Measurements from ENCODE around the gene CLTCL1.
"Not testable (repeated sequence)": the region's sequence is repeated elsewhere in the genome, so short reads cannot be mapped to it uniquely, and the experiment has no call there.

Gene CLTCL1

DNA sequence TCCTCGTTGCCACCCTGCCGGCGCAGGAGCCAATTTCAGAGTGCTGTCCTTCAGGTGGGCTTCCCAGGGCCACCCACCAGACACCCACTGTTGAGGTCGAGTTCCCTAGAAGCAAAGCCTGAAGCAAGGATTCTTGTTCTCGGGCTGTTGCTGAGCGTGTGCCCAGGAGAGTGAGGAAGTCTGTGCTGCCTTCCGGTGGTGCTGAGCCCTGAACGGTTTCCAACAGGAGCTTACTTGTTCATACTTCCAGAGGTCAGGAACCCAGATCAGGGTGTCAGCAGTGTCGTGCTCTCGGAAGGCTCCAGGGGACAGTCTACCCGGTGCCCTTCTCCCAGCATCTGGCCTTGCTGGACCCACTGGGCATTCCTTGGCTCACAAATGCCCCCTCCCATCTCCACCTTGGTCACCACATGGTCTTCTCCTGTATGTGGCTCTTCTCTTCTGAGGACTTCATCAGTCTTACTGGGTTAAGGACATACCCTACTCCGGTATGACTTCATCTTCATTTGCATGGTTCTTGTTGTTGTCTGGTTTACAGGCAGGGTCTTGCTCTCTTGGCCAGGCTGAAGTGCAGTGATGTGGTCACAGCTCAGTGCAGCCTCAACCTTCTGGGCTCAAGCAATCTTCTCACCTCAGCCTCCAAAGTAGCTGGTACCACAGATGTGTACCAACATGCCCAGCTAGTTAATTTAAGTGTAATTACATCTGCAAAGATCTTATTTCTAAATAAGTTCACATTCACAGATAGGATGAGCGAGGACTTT lies 124.2 kb downstream of the CLTCL1 start:
- FAIRE-seq (no peak), DNase-seq (ENCODE audit: extremely low spot score, insufficient read length, low read depth) (no peak)

- DNase-seq (ENCODE audit: extremely low spot score, insufficient read length, low read depth) (no peak), FAIRE-seq (no peak)
These were observed 125.1 kb downstream of the CLTCL1 start for GRCh38 chr22:19166421-19166820.

DNA sequence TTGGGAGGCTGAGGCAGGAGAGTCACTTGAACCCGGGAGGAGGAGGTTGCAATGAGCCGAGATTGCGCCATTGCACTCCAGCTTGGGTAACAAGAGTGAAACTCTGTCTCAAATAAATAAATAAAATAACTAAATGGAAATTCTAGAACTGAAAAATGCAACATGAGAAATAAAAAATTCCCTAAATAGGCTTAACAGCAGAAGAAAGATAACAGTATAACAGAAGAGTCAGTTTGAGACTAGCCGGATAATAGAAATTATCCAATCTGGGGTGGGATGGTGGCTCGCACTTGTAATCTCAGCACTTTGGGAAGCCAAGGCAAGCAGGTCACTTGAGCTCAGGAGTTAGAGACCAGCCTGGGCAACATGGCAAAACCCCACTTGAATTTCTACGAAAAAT lies 127.1 kb downstream of the CLTCL1 start:
- FAIRE-seq (no peak), DNase-seq (ENCODE audit: extremely low spot score, insufficient read length, low read depth) (no peak)

DNA sequence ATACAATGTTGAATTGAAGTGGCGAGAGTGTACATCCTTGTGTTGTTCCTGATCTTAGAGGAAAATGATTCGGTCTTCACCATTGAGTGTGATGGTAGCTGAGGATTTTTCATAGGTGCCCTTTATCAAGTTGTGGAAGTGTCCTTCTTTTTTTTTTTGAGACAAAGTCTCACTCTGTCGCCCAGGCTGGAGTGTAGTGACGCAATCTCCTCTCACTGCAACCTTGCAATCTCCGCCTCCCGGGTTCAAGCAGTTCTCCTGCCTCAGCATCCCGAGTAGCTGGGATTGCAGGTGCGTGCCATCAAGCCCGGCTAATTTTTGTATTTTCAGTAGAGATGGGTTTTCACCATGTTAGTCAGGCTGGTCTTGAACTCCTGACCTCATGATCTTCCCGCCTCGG lies 132.9 kb downstream of the CLTCL1 start:
- FAIRE-seq; DNase-seq (ENCODE audit: extremely low spot score, insufficient read length, low read depth): not testable (repeated sequence)

- not testable (repeated sequence) for FAIRE-seq; DNase-seq (ENCODE audit: extremely low spot score, insufficient read length, low read depth)
These were observed 135.4 kb downstream of the CLTCL1 start for GRCh38 chr22:19156109-19156508.

DNA sequence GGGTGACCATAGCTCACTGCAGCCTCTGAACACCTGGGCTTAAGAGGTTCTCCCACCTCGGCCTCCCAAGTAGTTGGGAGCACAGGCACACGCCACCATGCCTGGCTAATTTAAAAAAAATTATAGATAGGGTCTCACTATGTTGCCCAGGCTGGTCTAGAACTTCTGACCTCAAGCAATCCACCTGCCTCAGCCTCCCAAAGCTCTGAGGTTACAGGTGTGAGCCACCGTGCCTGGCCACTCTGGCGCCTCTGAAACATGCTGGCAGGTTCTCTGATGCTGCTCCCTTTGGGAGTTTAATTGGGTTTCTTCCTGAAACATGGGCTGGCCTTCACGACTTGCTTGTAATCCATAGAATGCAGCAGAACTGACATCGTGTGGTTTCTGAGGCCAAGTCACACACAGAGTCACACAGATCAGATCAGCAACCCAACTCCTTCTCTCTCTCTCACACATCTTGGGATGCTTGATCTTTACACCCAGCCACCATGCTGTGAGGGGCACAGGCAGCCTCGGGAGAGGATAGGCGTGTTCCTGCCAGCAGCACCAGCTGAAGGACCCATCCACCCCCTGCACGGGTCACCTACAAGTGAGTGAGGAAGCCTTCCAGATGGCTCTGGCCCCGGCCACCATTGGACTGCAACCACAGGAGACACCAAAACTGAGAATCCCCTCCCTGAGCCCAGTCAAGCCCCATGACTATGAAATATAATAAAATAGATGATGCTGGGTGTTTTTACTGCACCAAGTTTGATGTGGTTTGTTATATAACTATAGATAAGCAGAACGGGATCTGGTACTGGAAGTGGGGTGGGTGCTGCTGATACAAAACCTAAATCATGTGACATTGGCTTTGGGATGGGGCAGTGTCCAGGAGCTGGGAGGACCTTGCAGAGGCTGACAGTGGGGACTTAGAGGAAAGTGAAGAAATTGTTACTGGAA lies 138.3 kb downstream of the CLTCL1 start:
- FAIRE-seq (no peak), DNase-seq (ENCODE audit: extremely low spot score, insufficient read length, low read depth) (no peak)

DNA sequence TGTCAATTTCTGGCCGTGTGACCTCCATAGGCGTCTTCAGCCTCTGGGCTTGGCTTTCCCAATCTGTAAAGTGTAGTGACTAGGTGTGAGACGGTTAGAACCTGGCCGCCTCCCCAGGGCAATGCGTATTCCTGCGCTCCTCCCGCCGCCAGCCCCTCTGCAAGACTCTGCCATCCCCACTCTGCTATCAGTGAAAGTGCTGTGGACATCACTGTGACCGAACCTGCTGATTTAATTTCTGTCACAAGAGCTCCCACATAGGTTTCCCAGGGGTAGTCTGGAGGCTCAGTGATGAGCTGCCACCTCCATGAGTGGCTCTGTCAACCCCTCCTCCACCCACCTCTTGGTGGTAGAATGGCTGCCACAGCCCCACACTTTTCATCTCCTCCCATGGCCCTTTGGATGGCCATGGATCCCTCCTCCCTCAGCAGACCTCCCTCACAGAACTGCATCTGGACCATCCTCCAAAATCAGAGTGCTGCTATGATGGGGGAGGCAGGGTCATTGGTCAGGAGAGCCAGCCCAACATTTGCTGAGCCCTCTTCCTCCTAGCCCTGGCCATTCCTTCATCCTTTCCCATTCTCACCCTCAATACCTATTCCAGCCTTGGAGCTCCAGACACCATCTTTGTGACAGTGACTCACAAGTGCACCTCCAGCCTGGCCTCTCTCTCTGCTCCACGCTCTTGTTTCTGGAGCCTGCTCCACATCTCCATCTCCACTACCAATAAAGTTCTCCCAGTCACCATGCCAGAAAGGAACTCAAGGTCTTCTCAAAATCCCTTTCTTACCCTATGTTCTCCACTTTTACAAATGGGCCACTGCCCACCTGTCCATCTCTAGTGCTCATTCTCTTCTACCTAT lies 140.0 kb downstream of the CLTCL1 start:
- FAIRE-seq (no peak), DNase-seq (ENCODE audit: extremely low spot score, insufficient read length, low read depth) (no peak)

DNA sequence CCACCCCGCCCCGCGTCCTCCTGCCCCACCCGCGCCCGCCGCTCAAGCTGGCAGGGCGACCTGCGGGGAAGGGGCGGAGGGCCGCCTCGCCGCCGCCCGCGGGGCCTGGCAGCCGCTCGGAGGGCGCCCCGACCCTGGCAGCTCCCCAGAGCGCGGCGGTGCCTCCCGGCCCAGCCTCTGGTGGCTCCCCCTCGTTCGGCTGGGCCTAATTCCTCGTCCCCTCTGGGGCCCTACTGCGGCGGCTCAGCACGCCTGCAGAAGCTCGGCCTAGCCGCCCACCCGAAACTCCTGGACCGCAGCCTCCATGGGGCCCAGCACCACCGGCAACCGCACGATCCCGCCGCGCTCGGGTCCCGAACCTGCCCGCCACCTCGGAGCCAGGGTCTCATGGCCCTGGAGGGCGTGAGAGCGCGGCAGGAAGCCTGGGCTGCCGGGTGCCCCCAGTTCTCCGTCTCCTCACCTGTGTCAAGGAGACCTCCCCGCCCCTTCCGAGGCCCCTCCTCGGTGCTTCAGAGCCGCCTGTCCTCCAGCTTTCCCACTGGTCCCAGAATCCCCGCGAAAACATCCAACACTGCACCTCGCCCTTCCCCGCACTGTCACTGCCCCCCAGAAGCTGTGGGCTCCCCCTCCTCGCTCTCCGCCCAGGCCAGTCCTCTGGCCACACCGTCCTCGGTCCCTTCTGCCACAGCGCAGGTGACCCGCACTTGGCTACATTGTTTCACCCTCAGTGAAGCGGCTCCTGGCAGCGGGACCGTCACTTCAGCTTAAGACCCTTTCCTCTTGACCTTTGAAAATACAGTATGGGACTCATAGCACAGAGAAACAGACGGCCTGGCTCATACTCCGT lies 140.8 kb downstream of the CLTCL1 start:
- FAIRE-seq = no peak
- DNase-seq (ENCODE audit: extremely low spot score, insufficient read length, low read depth) = no peak

GRCh38 chr22:19149991-19150390 lies 141.5 kb downstream of the CLTCL1 start, which contains the start of gene GSC2:
TSS of gene GSC2 (minus strand) at chr22:19150292. CDS start at chr22:19150283, 9 bp downstream.
- DNase-seq (ENCODE audit: extremely low spot score, insufficient read length, low read depth) = no peak

GRCh38 chr22:19149047-19149883 lies 142.3 kb downstream of the CLTCL1 start:
- no peak for FAIRE-seq

More at GRCh38 chr22:19149991-19150390, 141.5 kb downstream of the CLTCL1 start, which contains the start of gene GSC2:
- no peak for FAIRE-seq

GRCh38 chr22:19148417-19149046 lies 143.0 kb downstream of the CLTCL1 start:
- DNase-seq (ENCODE audit: extremely low spot score, insufficient read length, low read depth) (no peak), FAIRE-seq (no peak)

More at GRCh38 chr22:19149047-19149883, 142.3 kb downstream of the CLTCL1 start:
- DNase-seq (ENCODE audit: extremely low spot score, insufficient read length, low read depth) = no peak

- DNase-seq (ENCODE audit: extremely low spot score, insufficient read length, low read depth) (no peak), FAIRE-seq (no peak)
These were observed 144.2 kb downstream of the CLTCL1 start for GRCh38 chr22:19147195-19147780.

GRCh38 chr22:19146215-19146968 lies 145.1 kb downstream of the CLTCL1 start:
- FAIRE-seq = no peak
- DNase-seq (ENCODE audit: extremely low spot score, insufficient read length, low read depth) = no peak

DNA sequence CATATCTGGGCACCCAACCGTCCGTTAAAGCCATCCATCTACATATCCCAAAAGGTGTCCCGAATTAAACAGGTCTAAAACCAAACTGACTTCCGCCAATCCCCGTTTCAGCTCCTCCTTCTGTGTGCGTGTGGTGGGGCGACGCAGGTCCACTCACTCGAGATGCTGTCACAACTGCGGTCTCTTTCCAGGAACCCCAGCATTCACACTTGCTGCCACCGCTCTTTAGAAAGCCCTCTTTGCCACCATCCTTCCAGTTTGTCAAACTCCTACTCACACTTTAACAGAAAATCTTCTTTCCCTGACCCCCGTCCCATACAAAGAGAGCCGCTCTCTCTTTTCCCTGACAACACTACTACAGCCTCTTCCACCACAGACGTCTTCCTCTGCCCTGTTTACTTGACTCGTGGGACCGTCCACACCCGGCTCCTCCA lies 147.5 kb downstream of the CLTCL1 start:
- FAIRE-seq (peak; percentile 45), DNase-seq (ENCODE audit: extremely low spot score, insufficient read length, low read depth) (no peak)

- FAIRE-seq = no peak
- no peak for DNase-seq (ENCODE audit: extremely low spot score, insufficient read length, low read depth)
These were observed 148.3 kb downstream of the CLTCL1 start for GRCh38 chr22:19143212-19143611.

GRCh38 chr22:19142394-19142793 lies 149.1 kb downstream of the CLTCL1 start:
- DNase-seq (ENCODE audit: extremely low spot score, insufficient read length, low read depth) (no peak), FAIRE-seq (no peak)

DNA sequence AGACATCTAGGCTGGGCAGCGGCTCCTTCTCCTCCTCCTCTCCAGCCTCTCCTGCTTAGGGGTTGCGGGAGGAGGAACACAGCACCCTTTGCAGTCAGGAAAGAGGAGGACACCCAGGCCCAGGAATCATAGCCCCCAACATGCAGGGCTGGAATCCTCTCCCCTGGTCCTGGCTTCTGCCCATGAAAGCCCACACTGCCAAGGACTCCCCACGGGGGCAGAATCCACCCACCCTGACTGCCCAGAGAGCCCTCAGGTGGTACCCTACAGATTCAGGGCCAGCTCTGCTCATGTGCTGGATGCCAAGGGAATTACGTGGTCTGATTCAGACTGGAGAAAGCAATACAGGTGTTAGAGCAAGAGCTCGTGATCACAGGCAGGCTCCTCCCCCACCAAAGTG lies 151.5 kb downstream of the CLTCL1 start:
- no peak for DNase-seq (ENCODE audit: extremely low spot score, insufficient read length, low read depth)
- no peak for FAIRE-seq
